Measurements from ENCODE around the gene PDE4B.

- TF ChIP-seq SP1 (IDR thresholded peaks at IDR 0.05; ENCODE audit: low read depth, low read length): no peak
- TF ChIP-seq GABPA (IDR thresholded peaks at IDR 0.05; ENCODE audit: low read depth): no peak
- no peak for TF ChIP-seq CTCF (IDR thresholded peaks at IDR 0.05 in 2 of 3, conservative IDR thresholded peaks at IDR 0.05 in 1 of 3; ENCODE audit: control insufficient read depth in 2 of 3, extremely low read depth in 1 of 3, insufficient read depth in 1 of 3, low read depth in 3 of 3, low read length in 3 of 3)
- TF ChIP-seq CHD2 (IDR thresholded peaks at IDR 0.05; ENCODE audit: borderline replicate concordance, low read depth, low read length): no peak
- no peak for TF ChIP-seq ZBTB33 (IDR thresholded peaks at IDR 0.05)
- TF ChIP-seq ZNF384 (IDR thresholded peaks at IDR 0.05; ENCODE audit: borderline replicate concordance, low read depth, low read length): no peak
Observed at GRCh38 chr1:65881067-65881594, 88.4 kb downstream of the PDE4B start.

Data from GM12878 (cell line).